ENCODE measurements around the gene YBEY. TPM values are rescaled to one million over a fixed set of nuclear protein-coding genes. Genes with fewer than 3 reads are reported as not detected.
"Not testable (repeated sequence)": the region's sequence is repeated elsewhere in the genome, so short reads cannot be mapped to it uniquely, and the experiment has no call there.

YBEY gene
- total RNA-seq, 2 donors from 2014 or later, result 19.6 to 23.3 TPM

GRCh38 chr21:46308431-46308830, 22.3 kb downstream of the YBEY start:
- Histone ChIP-seq H3K4me1 (ENCODE audit: control insufficient read depth, insufficient read depth, low read length) (no peaks in the 10 kb centered on the region), H3K4me3 (ENCODE audit: low read length) (no peak overlapping the region), H3K27me3 (ENCODE audit: control insufficient read depth, insufficient read depth, low read length, poor library complexity, severe bottlenecking) (no peaks in the 10 kb centered on the region), H3K9me3 (ENCODE audit: control insufficient read depth, low read length) (no peaks in the 10 kb centered on the region), H3K36me3 (ENCODE audit: control insufficient read depth, insufficient read depth, low read length) (peaks cover 19% of the 10 kb centered on the region), H3K27ac (ENCODE audit: low read depth, low read length) (no peak overlapping the region), H3K9ac (ENCODE audit: extremely low read depth, low read length, poor library complexity, severe bottlenecking) (no peak overlapping the region)
- no peak overlapping the region for H3K27ac Mint-ChIP-seq
- H3K4me3 Mint-ChIP-seq, result no peak overlapping the region
- no peaks in the 10 kb centered on the region for H3K4me1 Mint-ChIP-seq
- peaks cover 35% of the 10 kb centered on the region for H3K36me3 Mint-ChIP-seq (ENCODE audit: low read depth)
- no peak for TF ChIP-seq CTCF (conservative IDR thresholded peaks at IDR 0.05)
- no peaks in the 10 kb centered on the region for H3K9me3 Mint-ChIP-seq
- no peak for DNase-seq
- no peaks in the 10 kb centered on the region for H3K27me3 Mint-ChIP-seq (ENCODE audit: insufficient read depth)
- WGBS, 2 experiments (ENCODE audit: insufficient coverage in 1 of 2, insufficient read length in 1 of 2), result 88 to 100% methylated on average over 2 of the region's 2 CpGs

- not testable (repeated sequence) for H3K4me1 ChIP-seq (ENCODE audit: control insufficient read depth, insufficient read depth, low read length); H3K27ac Mint-ChIP-seq; H3K4me1 Mint-ChIP-seq; H3K36me3 ChIP-seq (ENCODE audit: control insufficient read depth, insufficient read depth, low read length); DNase-seq; H3K27ac ChIP-seq (ENCODE audit: low read depth, low read length); H3K4me3 ChIP-seq (ENCODE audit: low read length); H3K27me3 Mint-ChIP-seq (ENCODE audit: insufficient read depth); H3K27me3 ChIP-seq (ENCODE audit: control insufficient read depth, insufficient read depth, low read length, poor library complexity, severe bottlenecking); H3K4me3 Mint-ChIP-seq; H3K9me3 ChIP-seq (ENCODE audit: control insufficient read depth, low read length); H3K9ac ChIP-seq (ENCODE audit: extremely low read depth, low read length, poor library complexity, severe bottlenecking); H3K9me3 Mint-ChIP-seq
- 94 to 97% methylated on average over 6 to 8 of the region's 8 CpGs for WGBS, 2 experiments (ENCODE audit: insufficient coverage in 1 of 2, insufficient read length in 1 of 2)
- H3K36me3 Mint-ChIP-seq (ENCODE audit: low read depth), result peaks cover 25% of the 10 kb centered on the region
These were observed 24.1 kb downstream of the YBEY start for GRCh38 chr21:46310260-46310659.

- no peaks in the 10 kb centered on the region for H3K4me1 Mint-ChIP-seq
- H3K27ac Mint-ChIP-seq, result no peak overlapping the region
- Histone ChIP-seq H3K4me1 (ENCODE audit: control insufficient read depth, insufficient read depth, low read length) (no peaks in the 10 kb centered on the region), H3K27me3 (ENCODE audit: control insufficient read depth, insufficient read depth, low read length, poor library complexity, severe bottlenecking) (no peaks in the 10 kb centered on the region), H3K9ac (ENCODE audit: extremely low read depth, low read length, poor library complexity, severe bottlenecking) (no peak overlapping the region), H3K4me3 (ENCODE audit: low read length) (no peak overlapping the region), H3K27ac (ENCODE audit: low read depth, low read length) (no peak overlapping the region), H3K36me3 (ENCODE audit: control insufficient read depth, insufficient read depth, low read length) (peaks cover 8% of the 10 kb centered on the region), H3K9me3 (ENCODE audit: control insufficient read depth, low read length) (no peaks in the 10 kb centered on the region)
- no peaks in the 10 kb centered on the region for H3K27me3 Mint-ChIP-seq (ENCODE audit: insufficient read depth)
- no peak overlapping the region for H3K4me3 Mint-ChIP-seq
- no peak for DNase-seq
- no peak for TF ChIP-seq CTCF (conservative IDR thresholded peaks at IDR 0.05)
- H3K9me3 Mint-ChIP-seq, result no peaks in the 10 kb centered on the region
- H3K36me3 Mint-ChIP-seq (ENCODE audit: low read depth), result peaks cover 22% of the 10 kb centered on the region
These were observed 25.4 kb downstream of the YBEY start for GRCh38 chr21:46311568-46311967.

GRCh38 chr21:46312949-46313348, 26.8 kb downstream of the YBEY start:
- Mint-ChIP-seq H3K27ac (no peak overlapping the region), H3K9me3 (no peaks in the 10 kb centered on the region), H3K27me3 (ENCODE audit: insufficient read depth) (no peaks in the 10 kb centered on the region), H3K4me3 (no peak overlapping the region), H3K4me1 (no peaks in the 10 kb centered on the region), H3K36me3 (ENCODE audit: low read depth) (peaks cover 16% of the 10 kb centered on the region)
- Histone ChIP-seq H3K27me3 (ENCODE audit: control insufficient read depth, insufficient read depth, low read length, poor library complexity, severe bottlenecking) (no peaks in the 10 kb centered on the region), H3K36me3 (ENCODE audit: control insufficient read depth, insufficient read depth, low read length) (peaks cover 4% of the 10 kb centered on the region), H3K4me3 (ENCODE audit: low read length) (no peak overlapping the region), H3K9me3 (ENCODE audit: control insufficient read depth, low read length) (no peaks in the 10 kb centered on the region), H3K9ac (ENCODE audit: extremely low read depth, low read length, poor library complexity, severe bottlenecking) (no peak overlapping the region), H3K4me1 (ENCODE audit: control insufficient read depth, insufficient read depth, low read length) (no peaks in the 10 kb centered on the region), H3K27ac (ENCODE audit: low read depth, low read length) (no peak overlapping the region)
- DNase-seq, result no peak
- no peak for TF ChIP-seq CTCF (conservative IDR thresholded peaks at IDR 0.05)
- WGBS, 2 experiments (ENCODE audit: insufficient coverage in 1 of 2, insufficient read length in 1 of 2), result 94 to 95% methylated on average over 4 to 5 of the region's 5 CpGs

All from endodermal cell (in vitro differentiated cells).